D721Med (cell line): Measurements from ENCODE around the gene HDLBP.

Source experiments
- DNase-seq: peaks from one replicate; pipeline ENCODE4 v3.0.0; 2011; ENCODE audit warnings: low spot score; ENCODE audit not compliant: insufficient read length
- FAIRE-seq: peaks from 2 replicates; lab custom pipeline; 2011; peaks lifted over from hg19 to GRCh38; lab: Jason Lieb, UNC
- CTCF ChIP-seq: IDR thresholded peaks from 2 replicates; pipeline ENCODE4 v1.5.1; 2012; ENCODE audit warnings: mild to moderate bottlenecking, control low read depth; ENCODE audit not compliant: insufficient read depth; ENCODE audit errors: missing control alignments

HDLBP gene

GRCh38 chr2:241238693-241239198, 76.7 kb downstream of the HDLBP start:
- FAIRE-seq (no peak), DNase-seq (no peak)
- TF ChIP-seq CTCF: no peak

- FAIRE-seq: no peak
These were observed 77.5 kb downstream of the HDLBP start for GRCh38 chr2:241237949-241238371.

GRCh38 chr2:241237047-241237446, 78.4 kb downstream of the HDLBP start:
- no peak for TF ChIP-seq CTCF
- no peak for FAIRE-seq
- DNase-seq: no peak

More at GRCh38 chr2:241237949-241238371, 77.5 kb downstream of the HDLBP start:
- DNase-seq: no peak
- TF ChIP-seq CTCF: no peak

GRCh38 chr2:241235859-241236593, 79.4 kb downstream of the HDLBP start:
- no peak for TF ChIP-seq CTCF
- DNase-seq (no peak), FAIRE-seq (no peak)

GRCh38 chr2:241234962-241235740, 80.3 kb downstream of the HDLBP start:
- no peak for FAIRE-seq
- no peak for TF ChIP-seq CTCF
- DNase-seq: no peak

GRCh38 chr2:241234066-241234790, 81.2 kb downstream of the HDLBP start:
- no peak for TF ChIP-seq CTCF
- FAIRE-seq: no peak

More at GRCh38 chr2:241234066-241234790, 81.2 kb downstream of the HDLBP start:
- DNase-seq: no peak
